Astrocyte of the cerebellum (primary cell): ENCODE measurements around the gene DOK7.
A peak's percentile ranks its signal among the peaks of the same experiment; 100 is the strongest.

Experiments
- DNase-seq: peaks from one replicate; pipeline ENCODE4 v3.0.0-alpha.2; 2011; ENCODE audit warnings: low read depth
- H3K4me3 ChIP-seq: 2 replicates; pipeline ENCODE4 v1.5.1; 2011; ENCODE audit warnings: mild to moderate bottlenecking, low read depth, low read length, moderate library complexity
- in situ Hi-C: cut with HindIII; loops from 2 replicates; pipeline ENCODE4 v1.10.0; 2017; ENCODE audit warnings: low sequenced_read_pairs
- TF ChIP-seq, protein P1 (sequence below): IDR thresholded peaks from 2 replicates; pipeline ENCODE4 v1.5.1; 2012; ENCODE audit warnings: low read length, low read depth, moderate library complexity, mild to moderate bottlenecking; ENCODE audit errors: missing control alignments

The DOK7 gene

DNA sequence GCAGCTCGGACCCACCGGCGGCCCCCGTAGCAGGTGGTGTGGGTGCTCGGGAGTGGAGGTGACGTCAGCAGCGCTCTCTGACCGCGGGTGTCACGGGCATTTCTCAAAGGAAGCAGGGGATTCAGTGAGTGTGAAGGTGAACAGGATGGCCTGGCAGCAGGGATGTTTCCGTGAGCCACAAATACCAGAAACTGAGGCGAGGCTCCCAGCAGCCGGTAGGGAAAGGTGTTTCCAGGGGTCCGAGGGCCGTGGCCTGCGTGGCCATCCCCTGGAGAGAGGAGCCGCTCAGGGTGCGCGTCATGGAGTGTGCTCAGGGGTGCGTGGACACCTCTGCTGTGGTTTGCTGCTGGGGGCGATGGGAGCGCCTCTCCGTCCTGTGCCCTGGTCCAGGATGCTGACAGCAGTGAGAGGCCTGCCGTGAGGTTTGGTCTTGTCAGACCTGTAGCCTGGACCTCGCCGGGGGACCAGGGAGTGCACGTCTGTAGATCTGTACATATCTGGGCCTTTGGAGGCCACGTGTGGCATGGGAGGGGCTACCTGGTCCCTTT is 31.6 kb upstream of the DOK7 start:
- H3K4me3 ChIP-seq: no peak overlapping the region
- no peak for DNase-seq
- TF ChIP-seq, protein P1, sequence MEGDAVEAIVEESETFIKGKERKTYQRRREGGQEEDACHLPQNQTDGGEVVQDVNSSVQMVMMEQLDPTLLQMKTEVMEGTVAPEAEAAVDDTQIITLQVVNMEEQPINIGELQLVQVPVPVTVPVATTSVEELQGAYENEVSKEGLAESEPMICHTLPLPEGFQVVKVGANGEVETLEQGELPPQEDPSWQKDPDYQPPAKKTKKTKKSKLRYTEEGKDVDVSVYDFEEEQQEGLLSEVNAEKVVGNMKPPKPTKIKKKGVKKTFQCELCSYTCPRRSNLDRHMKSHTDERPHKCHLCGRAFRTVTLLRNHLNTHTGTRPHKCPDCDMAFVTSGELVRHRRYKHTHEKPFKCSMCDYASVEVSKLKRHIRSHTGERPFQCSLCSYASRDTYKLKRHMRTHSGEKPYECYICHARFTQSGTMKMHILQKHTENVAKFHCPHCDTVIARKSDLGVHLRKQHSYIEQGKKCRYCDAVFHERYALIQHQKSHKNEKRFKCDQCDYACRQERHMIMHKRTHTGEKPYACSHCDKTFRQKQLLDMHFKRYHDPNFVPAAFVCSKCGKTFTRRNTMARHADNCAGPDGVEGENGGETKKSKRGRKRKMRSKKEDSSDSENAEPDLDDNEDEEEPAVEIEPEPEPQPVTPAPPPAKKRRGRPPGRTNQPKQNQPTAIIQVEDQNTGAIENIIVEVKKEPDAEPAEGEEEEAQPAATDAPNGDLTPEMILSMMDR: no peak
- in situ Hi-C loops: no loop called here

DNA sequence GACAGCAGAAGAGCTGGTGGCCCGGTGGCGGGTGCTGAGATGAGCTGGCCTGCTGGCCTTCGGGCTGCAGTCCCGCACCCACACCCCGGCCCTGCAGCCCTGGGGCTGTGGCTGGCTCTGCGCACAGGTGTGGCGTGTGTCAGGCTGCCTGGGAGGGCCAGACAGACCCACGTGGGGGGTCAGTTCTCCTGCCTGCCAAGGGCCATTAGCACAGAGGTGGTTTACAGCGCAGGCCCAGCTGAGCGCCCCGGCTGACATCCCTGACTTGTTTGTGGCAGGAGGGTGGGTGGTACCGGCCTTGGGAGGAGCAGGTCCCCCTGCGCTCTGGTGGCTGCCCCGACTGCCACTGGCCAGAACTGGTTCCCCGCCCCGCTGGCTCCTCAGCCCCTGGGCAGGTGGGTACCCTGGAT is 30.7 kb upstream of the DOK7 start:
- no peak for DNase-seq
- in situ Hi-C loops: no loop called here
- TF ChIP-seq, protein P1: no peak
- H3K4me3 ChIP-seq: no peak overlapping the region

DNA sequence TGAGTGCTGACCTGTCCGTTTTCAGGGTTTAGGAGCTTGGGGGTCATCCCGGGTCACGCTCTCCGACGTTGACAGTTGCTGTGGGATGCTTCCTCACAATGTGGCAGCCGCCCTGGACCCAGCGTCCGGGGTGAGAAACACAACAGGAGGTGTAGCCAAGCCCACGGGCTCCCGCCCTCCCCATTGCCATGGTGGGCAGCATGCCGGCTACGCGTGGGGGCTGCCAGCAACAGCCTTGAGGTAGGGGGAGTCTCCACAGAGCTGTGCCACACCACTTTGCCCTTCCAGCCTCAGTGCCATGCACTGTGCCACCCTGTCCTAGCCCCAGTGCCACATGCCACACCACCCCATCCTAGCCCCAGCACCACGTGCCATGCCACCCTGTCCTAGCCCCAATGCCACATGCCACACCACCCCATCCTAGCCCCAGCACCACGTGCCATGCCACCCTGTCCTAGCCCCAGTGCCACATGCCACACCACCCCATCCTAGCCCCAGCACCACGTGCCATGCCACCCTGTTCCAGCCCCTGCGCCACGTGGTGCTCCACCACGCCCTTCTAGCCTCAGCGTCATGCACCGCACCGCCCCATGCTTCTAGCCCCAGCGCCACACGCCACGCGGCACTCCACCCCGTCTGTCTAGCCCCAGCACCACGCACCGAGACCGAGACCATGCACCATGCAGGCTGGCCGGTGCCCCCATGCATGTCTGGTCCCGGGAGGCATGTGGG is 29.8 kb upstream of the DOK7 start:
- H3K4me3 ChIP-seq: no peak overlapping the region
- TF ChIP-seq, protein P1: no peak
- in situ Hi-C loops: no loop called here
- DNase-seq: no peak

DNA sequence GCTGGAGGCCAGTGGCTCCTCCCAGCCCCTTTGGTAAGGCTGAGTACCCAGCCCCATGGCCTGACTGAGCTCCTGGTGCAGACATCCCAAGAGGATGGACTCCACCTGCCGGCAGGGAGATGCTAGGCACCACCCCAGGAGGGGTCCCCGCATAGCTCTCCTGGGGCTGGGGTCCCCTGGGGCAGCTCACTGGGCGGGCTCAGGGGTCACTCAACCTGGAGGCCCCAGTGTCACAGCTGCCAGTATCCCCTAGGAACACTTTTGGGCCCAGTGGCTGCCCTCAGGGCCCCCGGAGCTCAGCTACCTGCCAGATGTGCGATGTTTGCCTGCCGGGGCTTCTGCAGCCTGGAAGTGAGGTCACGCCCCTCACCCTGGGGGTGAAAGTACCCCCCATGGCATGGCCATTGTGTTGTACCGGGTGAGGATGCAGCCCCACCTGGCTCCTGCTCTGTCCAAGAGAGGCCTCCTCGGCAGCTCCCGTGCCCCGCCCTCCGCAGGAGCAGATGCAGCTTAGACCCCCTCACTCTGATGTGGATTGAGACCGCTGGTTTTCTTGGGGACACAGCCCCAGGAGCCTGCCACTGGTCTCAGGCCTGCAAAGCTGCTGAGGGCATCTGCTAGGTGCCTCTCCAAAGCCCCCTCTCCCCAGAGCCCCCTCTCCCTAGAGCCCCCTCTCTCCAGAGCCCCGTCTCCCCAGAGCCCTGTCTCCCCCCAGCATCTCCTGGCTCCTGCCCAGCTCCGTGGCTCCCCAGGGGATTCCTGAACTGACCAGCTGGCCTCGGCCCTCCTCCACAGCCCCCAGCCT is 28.0 kb upstream of the DOK7 start:
- in situ Hi-C loops: no loop called here
- DNase-seq: no peak
- TF ChIP-seq, protein P1: peak; percentile 36
- no peak overlapping the region for H3K4me3 ChIP-seq

DNA sequence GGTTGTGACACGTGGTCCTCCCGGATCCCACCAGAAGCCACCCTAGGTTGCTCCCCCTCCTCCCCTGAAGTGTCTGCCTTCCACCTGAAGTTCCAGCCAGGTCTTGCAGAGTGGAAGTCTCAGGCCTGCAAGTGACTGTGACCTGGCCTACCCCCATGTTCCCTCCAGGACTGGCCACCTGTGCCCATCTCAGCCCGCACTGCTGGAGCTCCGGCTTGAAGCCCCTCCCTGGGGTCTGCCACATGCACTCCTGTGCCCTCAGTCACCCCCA is 27.5 kb upstream of the DOK7 start:
- in situ Hi-C loops: no loop called here
- TF ChIP-seq, protein P1: no peak

DNA sequence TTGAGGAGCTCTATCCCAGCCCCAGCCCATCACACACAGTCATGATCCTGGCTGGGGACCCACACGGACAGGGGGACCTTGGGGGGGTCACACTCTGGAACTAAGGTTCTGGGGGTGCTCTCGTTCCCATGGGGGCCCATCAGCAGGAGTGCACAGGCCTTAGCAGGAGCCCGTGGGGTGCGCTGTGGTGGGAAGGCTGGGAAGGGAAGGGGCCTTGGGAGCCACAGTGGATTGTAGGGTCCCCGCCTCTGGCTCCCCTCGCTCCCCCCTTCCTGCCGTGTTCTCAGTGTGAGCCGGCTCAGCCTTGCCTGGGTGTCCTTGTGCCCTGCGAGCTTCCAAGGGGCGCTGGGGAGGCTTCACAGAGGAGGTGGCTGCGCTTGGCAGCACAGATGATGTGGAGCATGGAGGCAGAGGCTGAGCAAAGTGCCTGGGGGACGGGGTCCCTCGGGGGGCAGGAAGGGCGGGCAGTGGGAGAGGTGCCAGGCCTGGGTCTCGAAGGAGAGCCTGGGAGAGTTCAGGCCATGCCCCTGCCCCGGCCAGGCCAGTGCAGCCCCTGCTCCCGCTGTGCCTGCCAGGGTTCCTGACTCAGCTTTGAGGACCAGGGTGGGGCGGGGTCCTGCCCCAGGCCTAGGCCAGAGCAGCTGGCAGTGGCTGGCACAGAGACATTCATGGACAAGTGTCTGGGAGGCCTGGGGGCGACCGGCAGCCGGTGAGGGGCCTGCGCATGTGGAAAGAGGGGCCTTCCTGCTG is 26.9 kb upstream of the DOK7 start:
- TF ChIP-seq, protein P1: no peak
- in situ Hi-C loops: no loop called here
- DNase-seq: no peak

More for the DNA sequence above, 27.5 kb upstream of the DOK7 start:
- no peak for DNase-seq
- H3K4me3 ChIP-seq: no peak overlapping the region

More for the DNA sequence above, 26.9 kb upstream of the DOK7 start:
- H3K4me3 ChIP-seq: no peak overlapping the region
